HS-27A (cell line): ENCODE measurements around the gene TXNDC12.

Experiments used
- DNase-seq: peaks from one replicate; pipeline ENCODE4 v3.0.0-alpha.2; 2012; ENCODE audit warnings: low read depth, missing footprints

TXNDC12 gene

DNA sequence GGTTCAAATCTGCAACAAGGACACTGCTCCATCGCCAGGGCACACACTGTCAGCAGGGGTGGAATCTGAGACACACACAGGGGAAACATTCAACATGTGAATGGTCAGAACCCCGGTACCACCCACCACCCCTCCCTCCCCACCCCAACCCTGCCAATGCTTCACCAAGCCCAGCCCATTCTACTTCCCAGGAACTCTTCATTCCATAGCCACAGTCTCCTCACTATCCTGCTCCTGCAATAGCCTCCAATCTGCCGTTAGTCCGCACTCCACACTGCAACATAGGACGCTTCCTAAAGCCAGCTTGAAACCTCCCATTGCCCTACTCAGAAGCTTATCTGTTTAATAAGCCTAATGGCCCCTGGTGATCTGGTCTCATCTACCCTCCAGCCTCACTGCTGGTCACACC is 57.0 kb downstream of the TXNDC12 start:
- DNase-seq, result no peak

DNA sequence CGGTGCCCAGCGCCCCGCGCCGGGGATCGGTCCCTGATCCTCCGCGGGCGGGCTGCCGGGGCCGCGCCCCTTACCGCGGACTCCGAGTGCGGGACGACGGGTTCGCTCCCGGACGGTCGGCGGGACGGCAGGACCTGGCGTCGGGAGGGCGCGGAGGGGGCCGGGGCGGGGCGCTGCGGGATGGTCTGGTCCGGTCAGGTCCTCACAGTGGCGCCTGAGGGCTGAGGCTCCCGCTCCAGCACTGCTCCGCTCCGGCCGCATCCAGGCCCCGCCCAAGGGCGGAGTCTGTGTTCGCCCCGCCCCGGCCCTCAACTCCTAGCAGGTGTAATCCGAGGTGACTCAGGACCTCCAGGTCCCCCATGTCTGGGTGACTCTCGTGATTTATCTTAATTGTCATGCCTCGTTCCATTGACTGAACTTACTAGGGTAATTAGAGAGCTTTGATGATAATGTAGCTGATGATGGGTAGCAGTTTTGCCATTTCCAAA is 64.5 kb downstream of the TXNDC12 start, which contains the start of gene RAB3B:
Gene RAB3B (minus strand): TSS at position 223 of the 488 bp plus-strand sequence. CDS start 13,583 bp downstream, outside the sequence.
- DNase-seq, result no peak

DNA sequence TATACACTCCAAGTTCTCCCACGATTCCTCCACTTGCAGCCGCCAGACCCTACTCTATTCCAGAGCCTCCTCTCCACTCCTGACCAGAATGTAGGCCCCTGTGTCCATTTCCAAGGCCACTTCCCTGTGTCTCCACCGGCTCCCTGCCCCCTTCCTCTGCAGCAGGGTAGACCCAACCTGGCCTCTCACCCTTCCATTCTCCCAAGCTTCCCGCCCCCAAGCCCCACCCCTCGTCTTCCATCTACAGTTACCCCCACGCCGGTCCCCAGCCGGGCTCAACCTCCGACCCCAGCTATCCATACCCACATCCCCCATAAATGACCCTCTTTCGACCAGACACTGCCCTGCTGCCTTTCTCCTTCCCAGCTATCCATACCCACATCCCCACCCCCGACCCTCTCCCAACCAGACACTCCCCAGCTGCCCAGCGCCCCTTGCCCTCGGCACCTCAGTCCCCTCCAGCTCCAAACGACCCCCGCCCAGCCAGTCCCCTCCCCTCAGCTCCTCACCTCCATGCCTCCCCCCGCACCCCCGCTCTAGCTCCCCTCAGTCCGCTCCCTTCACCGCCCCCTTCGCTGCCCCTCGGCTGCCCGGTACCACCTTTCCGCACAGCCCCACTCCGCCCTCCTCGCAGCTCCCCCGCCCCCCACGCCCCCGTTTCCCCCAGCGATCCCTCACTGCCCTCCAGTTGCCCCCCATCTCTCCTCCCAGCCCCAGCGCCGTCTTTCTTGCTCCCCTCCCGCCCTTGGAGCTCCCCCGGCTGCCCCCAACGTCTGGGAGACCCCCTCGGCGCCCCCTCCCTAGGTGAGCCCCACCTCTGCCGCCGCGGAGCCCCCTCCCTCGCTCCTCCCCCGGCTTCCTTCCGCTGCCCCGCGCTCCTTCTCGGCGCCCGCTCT is 65.2 kb downstream of the TXNDC12 start:
- no peak for DNase-seq

DNA sequence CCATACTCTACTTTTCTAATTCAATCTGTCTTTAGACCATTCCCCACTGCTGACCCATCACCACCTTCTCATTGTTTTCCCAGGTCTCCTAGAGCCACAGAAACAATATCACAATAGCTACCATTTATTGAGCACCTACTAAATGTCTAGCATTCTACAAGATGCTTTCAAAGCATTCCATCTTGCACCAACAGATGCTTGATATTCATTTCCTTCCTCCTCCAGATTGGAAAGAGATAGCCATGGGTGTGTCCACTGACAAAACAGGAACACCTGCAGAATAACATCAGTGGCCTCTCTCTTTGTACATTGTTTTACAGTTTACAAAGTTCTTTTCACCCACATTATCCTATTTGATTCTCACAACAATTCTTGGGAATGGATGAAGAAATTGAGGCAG is 66.7 kb downstream of the TXNDC12 start:
- no peak for DNase-seq

DNA sequence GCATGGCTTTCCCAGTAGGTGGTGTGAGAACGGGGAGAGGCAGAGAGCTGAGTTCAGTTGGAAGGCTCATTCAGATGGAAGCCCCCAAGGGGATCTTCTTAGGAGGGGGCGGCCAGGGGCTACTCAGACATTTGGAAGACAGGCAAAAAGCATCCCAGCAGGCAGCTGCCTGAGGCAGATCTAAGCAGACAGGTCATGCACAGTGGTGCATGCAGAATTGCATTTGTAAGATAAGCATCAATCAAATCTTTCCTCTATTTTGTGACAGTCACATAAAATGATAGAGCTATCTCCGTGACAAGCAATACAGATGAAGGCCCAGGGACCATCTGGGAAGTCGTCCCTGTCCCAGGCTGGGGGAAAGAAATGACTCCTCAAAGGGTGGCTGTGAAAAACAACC is 68.3 kb downstream of the TXNDC12 start:
- DNase-seq, result no peak

DNA sequence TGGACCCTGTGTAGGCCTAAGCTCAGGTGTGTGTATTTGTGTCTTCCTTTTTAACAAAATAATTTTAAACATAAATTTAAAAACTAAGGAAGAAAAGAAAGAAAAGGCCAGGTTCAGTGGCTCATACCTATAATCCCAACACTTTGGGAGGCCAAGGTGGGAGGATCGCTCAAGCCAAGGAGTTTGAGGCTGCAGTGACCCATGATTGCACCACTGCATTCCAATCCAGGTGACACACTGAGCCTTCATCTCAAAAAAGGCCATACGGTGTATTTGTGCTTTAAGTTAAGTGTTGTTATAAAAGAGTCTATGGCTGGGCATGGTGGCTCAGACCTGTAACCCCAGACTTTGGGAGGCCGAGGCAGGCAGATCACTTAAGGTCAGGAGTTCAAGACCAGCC is 72.8 kb downstream of the TXNDC12 start:
- DNase-seq, result no peak

DNA sequence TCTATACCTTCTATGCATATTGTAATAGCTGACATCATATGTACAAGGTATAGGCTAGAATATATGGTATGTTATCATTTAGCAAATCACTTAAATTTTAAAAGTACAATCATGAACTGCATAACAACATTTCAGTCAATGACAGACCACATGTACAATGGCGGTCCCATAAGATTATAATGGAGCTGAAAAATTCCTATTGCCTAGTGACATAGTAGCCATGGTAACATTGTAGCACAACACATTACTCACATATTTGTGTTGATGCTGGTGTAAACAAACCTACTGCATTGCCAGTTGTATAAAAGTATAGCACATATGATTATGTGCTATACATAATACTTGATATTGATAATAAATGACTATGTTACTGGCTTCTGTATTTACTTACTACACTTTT is 73.4 kb downstream of the TXNDC12 start:
- no peak for DNase-seq

DNA sequence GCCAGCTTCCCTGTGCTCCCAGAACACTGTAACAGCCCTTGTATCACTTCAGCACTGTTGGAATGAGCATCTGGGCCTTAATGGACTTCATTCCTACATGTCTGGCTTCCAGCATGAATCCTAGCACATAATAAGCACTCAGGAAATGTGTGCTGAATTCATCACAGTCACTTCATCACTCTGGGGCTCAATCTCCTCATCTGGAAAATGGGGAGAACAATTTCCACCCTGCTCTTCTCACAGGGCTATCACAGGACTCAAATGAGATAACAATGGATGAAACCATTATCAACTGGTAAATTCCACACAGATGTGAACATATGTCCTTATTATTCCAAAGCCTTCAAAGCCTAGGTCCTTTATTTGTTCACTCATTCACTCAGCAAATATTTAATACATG is 76.9 kb downstream of the TXNDC12 start:
- no peak for DNase-seq

DNA sequence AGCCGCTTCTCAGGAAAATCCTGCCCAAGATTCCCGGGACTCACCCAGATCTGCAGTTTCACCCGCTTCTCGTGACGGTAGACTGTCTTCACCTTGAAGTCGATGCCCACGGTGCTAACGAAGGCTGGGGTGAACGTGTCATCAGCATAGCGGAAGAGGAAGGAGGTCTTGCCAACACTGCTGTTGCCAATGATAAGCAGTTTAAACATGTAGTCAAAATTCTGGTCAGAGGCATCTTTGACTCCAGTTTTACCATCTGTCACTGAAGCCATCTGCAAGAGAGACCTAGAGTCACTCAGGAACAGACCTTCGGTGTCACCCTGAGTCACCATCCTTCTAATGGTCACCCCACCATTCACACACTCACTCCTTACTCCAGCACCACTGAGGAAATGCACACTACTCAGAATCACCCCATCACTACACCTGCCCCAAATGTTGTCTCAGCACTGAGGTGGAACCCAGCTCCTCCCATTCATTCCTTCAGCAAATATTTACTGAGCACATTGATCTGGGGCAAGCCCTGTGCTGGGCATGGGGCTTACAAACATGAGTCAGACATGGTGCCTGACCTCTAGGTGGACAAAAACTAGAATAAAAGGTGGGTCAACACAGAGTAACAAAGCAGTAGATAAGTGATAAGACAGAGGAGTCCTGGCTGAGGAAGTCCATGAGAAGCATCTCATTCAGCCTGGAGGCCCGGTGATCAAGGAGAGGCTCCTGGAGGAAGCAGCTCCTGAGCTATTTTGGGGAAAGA is 78.0 kb downstream of the TXNDC12 start:
- DNase-seq, result no peak

DNA sequence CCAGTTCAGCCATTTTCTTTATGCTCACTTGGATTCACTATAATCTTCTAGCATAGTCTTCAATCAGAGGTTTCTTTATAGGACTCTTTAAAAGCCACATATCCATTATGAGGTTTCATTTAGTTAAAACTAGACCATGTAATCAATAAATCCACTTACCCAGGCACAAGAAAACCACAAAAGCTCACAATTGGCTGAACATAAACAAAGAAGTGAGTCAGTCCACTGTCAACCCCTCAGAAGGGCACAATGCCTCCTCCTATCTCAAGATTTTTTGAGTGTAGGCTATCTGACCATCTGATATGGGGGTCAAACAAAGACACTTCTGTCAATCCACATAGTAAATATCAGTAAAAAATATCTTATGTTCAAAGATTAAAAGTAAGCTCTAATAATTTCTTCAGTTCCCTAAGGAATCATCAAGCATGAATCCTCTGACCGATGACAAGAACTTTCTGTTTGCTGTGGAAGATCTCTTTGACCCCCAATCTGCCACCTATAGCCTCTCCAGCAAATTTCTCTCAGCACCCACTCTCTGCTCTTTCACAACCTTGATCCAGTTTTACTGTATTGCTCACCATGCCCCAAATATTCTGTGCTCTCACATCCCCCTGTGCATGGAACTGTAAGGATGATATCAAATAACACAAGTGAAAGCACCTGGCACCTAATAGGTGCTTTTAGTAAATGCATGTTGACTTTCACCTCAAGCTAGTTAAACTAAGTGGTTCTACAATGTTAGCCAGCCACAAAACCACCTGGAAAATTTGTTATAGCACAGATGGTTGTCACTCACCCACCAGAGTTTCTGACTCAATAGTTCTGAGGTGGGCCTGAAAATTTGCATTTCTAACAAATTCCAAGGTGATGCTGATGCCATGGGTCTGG is 81.2 kb downstream of the TXNDC12 start:
- no peak for DNase-seq
